Left lung (tissue), 10 donors: ENCODE results near the gene C16orf54. TPM values are rescaled to one million over a fixed set of nuclear protein-coding genes. Genes with fewer than 3 reads are reported as not detected.
"Not testable (repeated sequence)": the region's sequence is repeated elsewhere in the genome, so short reads cannot be mapped to it uniquely, and the experiment has no call there.

Experiments
- ATAC-seq: fragments of 200-7000 bp; cut with Tn5 transposase; one replicate; pipeline ENCODE4 v1.9.1; 2020; ENCODE audit warnings: moderate library complexity
- DNase-seq, 4 donors: peaks; one replicate each; pipeline ENCODE4 v3.0.0-alpha.2; 2013 to 2020
- H3K27ac ChIP-seq, 2 donors: fragments of 200-600 bp; sonication (generic) in 1 of 2; one replicate each; pipeline versions ENCODE4 v1.5.0 to v1.8.0; 2020 to 2021
- H3K27me3 ChIP-seq, 2 donors: fragments of 200-600 bp; sonication (generic) in 1 of 2; one replicate each; pipeline versions ENCODE4 v1.5.0 to v1.8.0; 2020 to 2021
- H3K36me3 ChIP-seq, 2 donors: fragments of 200-600 bp; sonication (generic) in 1 of 2; one replicate each; pipeline versions ENCODE4 v1.5.0 to v1.8.0; 2020 to 2021
- H3K4me1 ChIP-seq, 2 donors: fragments of 200-600 bp; one replicate each; pipeline ENCODE4 v1.8.0; 2021
- H3K4me3 ChIP-seq, 2 donors: fragments of 200-600 bp; sonication (generic) in 1 of 2; one replicate each; pipeline versions ENCODE4 v1.5.0 to v1.8.0; 2020 to 2021; ENCODE audit warnings: mild to moderate bottlenecking in 1 of 2
- H3K9me3 ChIP-seq, 2 donors: fragments of 200-600 bp; sonication (generic) in 1 of 2; one replicate each; pipeline versions ENCODE4 v1.5.0 to v1.8.0; 2020 to 2021
- CTCF ChIP-seq, 2 donors: fragments of 200-600 bp; sonication (generic) in 1 of 2; IDR thresholded peaks; one replicate each; pipeline versions ENCODE4 v1.5.0 to v1.8.0; 2021; ENCODE audit warnings: antibody characterized with exemption in 2 of 2
- intact Hi-C, 2 donors: fragments of 100-400 bp; cut with DNase I; formaldehyde crosslinking; loops; one replicate each; pipeline versions ENCODE4 v1.11.2 to v1.14.2; 2022
- polyA plus RNA-seq, 6 donors: library from polyadenylated mRNA; unstranded; fragments of 120-200 nt; gene quantifications; one replicate each; pipeline ENCODE4 v1.2.1, GENCODE V29; 2013; ENCODE audit not compliant: insufficient read length in 6 of 6
- total RNA-seq, 2 donors: library from RNA; stranded (reverse); fragmentation: NEBNext Ultra II Directional; extraction: Animal tissue kit (Norgen Biotek cat#: 25700); gene quantifications; one replicate each; pipeline ENCODE4 v1.2.1, GENCODE V29; 2021
- donor health status: DM: no; HTN: yes; CAD: no.
- donor health status: DM: no; HTN: no; CAD: no.

C16orf54 gene
- total and polyA plus RNA-seq, 8 donors = 0.33 to 13.6 (median 0.69) TPM

GRCh38 chr16:29710227-29711219 lies 35.3 kb downstream of the C16orf54 start:
- TF ChIP-seq CTCF (IDR thresholded peaks at IDR 0.05) = peak; percentile 57
- intact Hi-C loops = no loop called here
- ATAC-seq = peak; percentile 93
- H3K36me3 ChIP-seq = no peaks in the 10 kb centered on the region
- H3K4me1 ChIP-seq = peaks cover 0 to 21% of the 10 kb centered on the region in 2 donors
- no peaks in the 10 kb centered on the region for H3K9me3 ChIP-seq
- no peaks in the 10 kb centered on the region for H3K27me3 ChIP-seq
- H3K4me3 ChIP-seq = no peak overlapping the region
- peak in 2 of 4 donors; percentile 35 to 46 for DNase-seq
- H3K27ac ChIP-seq = no peak overlapping the region

- ATAC-seq, H3K27me3 ChIP-seq, H3K36me3 ChIP-seq, H3K27ac ChIP-seq, DNase-seq, H3K9me3 ChIP-seq, H3K4me3 ChIP-seq: not testable (repeated sequence)
- intact Hi-C loops = loop anchor here in 1 of 2 donors (10.0 kb wide), 1 partner anchor 295 kb away; no protein-coding TSS in a partner anchor
- H3K4me1 ChIP-seq = peaks cover 0 to 21% of the 10 kb centered on the region in 2 donors
Measured at GRCh38 chr16:29709657-29710056, 36.1 kb downstream of the C16orf54 start.

GRCh38 chr16:29708917-29709600 lies 36.7 kb downstream of the C16orf54 start:
- no peak overlapping the region for H3K4me3 ChIP-seq
- H3K27me3 ChIP-seq = no peaks in the 10 kb centered on the region
- no peak overlapping the region for H3K27ac ChIP-seq
- no peak for ATAC-seq
- no peak for DNase-seq
- intact Hi-C loops = loop anchor here in 1 of 2 donors (10.0 kb wide), 1 partner anchor 296 kb away; no protein-coding TSS in a partner anchor
- H3K4me1 ChIP-seq = peaks cover 0 to 21% of the 10 kb centered on the region in 2 donors
- no peaks in the 10 kb centered on the region for H3K9me3 ChIP-seq
- no peak for TF ChIP-seq CTCF (IDR thresholded peaks at IDR 0.05)
- no peaks in the 10 kb centered on the region for H3K36me3 ChIP-seq

GRCh38 chr16:29707160-29707559 lies 38.6 kb downstream of the C16orf54 start:
- not testable (repeated sequence) for ATAC-seq, H3K36me3 ChIP-seq, H3K4me3 ChIP-seq, H3K27ac ChIP-seq, H3K27me3 ChIP-seq, H3K9me3 ChIP-seq, DNase-seq
- intact Hi-C loops = loop anchor here in 1 of 2 donors (10.0 kb wide), 1 partner anchor 298 kb away; no protein-coding TSS in a partner anchor
- peaks cover 0 to 21% of the 10 kb centered on the region in 2 donors for H3K4me1 ChIP-seq

- Histone ChIP-seq H3K4me1 (peaks cover 0 to 4% of the 10 kb centered on the region in 2 donors), H3K9me3 (no peaks in the 10 kb centered on the region), H3K36me3 (no peaks in the 10 kb centered on the region), H3K27me3 (peaks cover 0 to 10% of the 10 kb centered on the region in 2 donors), H3K27ac (no peak overlapping the region), H3K4me3 (no peak overlapping the region)
- TF ChIP-seq CTCF (IDR thresholded peaks at IDR 0.05) = no peak
- intact Hi-C loops = loop anchor here in 1 of 2 donors (10.0 kb wide), 1 partner anchor 300 kb away; no protein-coding TSS in a partner anchor
- DNase-seq = no peak
- ATAC-seq = no peak
Measured at GRCh38 chr16:29705030-29705429, 40.8 kb downstream of the C16orf54 start.
